C4-2B (cell line): ENCODE measurements around the gene FBXL4.

Experiments
- ZFX ChIP-seq: fragments of 450-650 bp; IDR thresholded peaks from 2 replicates; pipeline ENCODE4 v1.6.1; 2017
- TF ChIP-seq, protein P1 (sequence below): fragments of 450-650 bp; conservative IDR thresholded peaks from 2 replicates; pipeline ENCODE4 v1.5.1; 2017; ENCODE audit warnings: mild to moderate bottlenecking

DNA sequence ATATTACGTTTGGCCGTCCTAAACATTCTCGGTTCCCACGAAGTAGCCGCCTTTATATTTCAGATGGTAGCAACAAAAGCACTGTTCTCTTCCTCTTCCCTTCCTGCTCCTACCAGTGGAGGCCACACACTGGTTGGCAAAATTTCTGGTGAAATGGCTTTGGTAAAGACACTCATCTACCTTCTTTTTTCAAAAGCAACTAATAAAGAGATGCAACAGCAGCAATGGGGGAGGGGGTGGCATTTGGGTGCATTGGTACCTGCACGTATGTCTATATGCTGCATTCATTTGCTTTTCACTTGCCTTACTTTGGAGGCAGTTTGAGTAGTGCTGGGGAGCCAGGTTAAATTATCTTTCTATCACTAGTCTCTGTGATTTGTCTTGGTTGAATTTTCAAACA is 107.4 kb downstream of the FBXL4 start:
- TF ChIP-seq, protein P1, sequence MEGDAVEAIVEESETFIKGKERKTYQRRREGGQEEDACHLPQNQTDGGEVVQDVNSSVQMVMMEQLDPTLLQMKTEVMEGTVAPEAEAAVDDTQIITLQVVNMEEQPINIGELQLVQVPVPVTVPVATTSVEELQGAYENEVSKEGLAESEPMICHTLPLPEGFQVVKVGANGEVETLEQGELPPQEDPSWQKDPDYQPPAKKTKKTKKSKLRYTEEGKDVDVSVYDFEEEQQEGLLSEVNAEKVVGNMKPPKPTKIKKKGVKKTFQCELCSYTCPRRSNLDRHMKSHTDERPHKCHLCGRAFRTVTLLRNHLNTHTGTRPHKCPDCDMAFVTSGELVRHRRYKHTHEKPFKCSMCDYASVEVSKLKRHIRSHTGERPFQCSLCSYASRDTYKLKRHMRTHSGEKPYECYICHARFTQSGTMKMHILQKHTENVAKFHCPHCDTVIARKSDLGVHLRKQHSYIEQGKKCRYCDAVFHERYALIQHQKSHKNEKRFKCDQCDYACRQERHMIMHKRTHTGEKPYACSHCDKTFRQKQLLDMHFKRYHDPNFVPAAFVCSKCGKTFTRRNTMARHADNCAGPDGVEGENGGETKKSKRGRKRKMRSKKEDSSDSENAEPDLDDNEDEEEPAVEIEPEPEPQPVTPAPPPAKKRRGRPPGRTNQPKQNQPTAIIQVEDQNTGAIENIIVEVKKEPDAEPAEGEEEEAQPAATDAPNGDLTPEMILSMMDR = no peak
- no peak for TF ChIP-seq ZFX
